GM10248 (cell line): ENCODE data around the gene SIX1.

Experiments
- CTCF ChIA-PET: fragments of 300-600 bp; sonication (Branson Sonifier 250); formaldehyde crosslinking; extraction: SDS; loops from one replicate; lab custom pipeline; 2021; ENCODE audit warnings: antibody characterized with exemption; lab: Yijun Ruan, JAX
- POLR2A ChIA-PET: fragments of 350-650 bp; sonication (Branson Sonifier 250); formaldehyde crosslinking; extraction: SDS; loops from one replicate; lab custom pipeline; 2020; ENCODE audit warnings: antibody characterized with exemption; lab: Yijun Ruan, JAX
- DNase-seq: peaks from one replicate; pipeline ENCODE4 v3.0.0; 2012; ENCODE audit errors: extremely low spot score
- TF ChIP-seq, protein P1 (sequence below): IDR thresholded peaks from 2 replicates; pipeline ENCODE4 v1.5.1; 2012; ENCODE audit warnings: mild to moderate bottlenecking, low read depth; ENCODE audit errors: extremely low read depth, missing control alignments, control extremely low read depth

Gene SIX1

GRCh38 chr14:60647081-60647836, 2.0 kb downstream of the SIX1 start:
- ChIA-PET CTCF (interaction anchor here (1.2 kb wide), 1 partner anchor 14 kb away, joined by 4 read pairs; no protein-coding TSS in a partner anchor), POLR2A (no interaction called here)
- DNase-seq = no peak
- TF ChIP-seq, protein P1, sequence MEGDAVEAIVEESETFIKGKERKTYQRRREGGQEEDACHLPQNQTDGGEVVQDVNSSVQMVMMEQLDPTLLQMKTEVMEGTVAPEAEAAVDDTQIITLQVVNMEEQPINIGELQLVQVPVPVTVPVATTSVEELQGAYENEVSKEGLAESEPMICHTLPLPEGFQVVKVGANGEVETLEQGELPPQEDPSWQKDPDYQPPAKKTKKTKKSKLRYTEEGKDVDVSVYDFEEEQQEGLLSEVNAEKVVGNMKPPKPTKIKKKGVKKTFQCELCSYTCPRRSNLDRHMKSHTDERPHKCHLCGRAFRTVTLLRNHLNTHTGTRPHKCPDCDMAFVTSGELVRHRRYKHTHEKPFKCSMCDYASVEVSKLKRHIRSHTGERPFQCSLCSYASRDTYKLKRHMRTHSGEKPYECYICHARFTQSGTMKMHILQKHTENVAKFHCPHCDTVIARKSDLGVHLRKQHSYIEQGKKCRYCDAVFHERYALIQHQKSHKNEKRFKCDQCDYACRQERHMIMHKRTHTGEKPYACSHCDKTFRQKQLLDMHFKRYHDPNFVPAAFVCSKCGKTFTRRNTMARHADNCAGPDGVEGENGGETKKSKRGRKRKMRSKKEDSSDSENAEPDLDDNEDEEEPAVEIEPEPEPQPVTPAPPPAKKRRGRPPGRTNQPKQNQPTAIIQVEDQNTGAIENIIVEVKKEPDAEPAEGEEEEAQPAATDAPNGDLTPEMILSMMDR = no peak

DNA sequence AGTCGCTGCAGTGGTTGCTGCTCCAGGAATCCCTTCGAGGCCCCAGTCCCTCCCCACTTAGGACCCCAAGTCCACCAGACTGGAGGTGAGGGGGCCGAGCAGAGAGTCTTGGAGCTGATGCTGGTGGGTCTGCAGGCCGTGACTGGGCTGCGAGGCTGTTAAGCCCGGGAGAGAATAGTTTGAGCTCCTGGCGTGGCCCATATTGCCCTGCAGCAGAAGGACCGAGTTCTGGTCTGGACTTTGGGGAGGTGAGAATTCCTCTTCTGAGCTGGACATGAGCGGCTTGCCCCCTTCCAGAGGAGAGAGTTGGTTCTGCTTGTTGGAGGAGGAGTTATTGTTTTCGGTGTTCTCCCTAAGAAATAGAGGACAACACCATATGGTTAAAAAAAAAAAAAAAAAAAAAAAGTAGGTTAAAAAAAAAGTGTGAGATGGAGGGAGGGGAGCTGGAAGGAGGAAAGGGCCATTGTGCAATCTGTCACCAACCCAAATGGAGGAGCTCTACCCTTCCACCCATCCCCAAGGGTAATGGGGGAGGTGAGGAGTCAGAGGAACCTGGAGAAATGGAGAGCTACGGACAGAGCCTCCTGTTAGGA, 3.0 kb downstream of the SIX1 start:
- TF ChIP-seq, protein P1 = no peak
- no peak for DNase-seq
- POLR2A ChIA-PET = no interaction called here
- CTCF ChIA-PET = interaction anchor here (1.2 kb wide), 1 partner anchor 15 kb away, joined by 4 read pairs; no protein-coding TSS in a partner anchor

DNA sequence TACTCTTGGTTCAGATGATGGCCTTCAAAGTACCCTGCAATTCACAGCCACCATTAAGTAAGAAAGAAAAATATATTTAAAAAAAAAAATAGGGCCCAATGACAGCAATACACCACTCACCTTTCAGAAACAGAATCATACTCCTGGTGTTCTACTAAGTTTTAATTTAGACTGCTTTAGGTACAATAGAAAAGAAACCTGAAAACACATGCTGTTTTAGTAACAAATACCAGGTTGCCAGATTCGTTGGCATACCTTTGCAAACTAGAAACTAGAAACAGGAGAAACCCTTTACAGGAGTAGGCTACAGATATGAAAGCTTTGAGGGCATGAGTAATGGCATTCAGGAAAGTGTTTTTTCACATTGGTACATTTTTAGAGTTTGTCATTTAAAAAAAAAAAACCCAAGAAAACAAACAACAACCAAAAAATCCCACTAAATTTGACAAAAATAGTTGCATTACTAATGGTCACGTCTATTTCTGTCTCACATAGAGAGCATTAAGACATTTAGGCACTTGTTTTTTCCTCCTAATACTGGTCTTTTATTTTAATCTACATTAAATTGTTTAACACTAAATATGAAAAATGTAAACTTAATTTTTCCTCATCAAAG, 4.0 kb downstream of the SIX1 start:
- no peak for DNase-seq
- ChIA-PET CTCF (interaction anchor here (0.9 kb wide), 1 partner anchor 11 kb away, joined by 4 read pairs; no protein-coding TSS in a partner anchor), POLR2A (no interaction called here)
- TF ChIP-seq, protein P1 = no peak

- CTCF ChIA-PET = interaction anchor here (0.9 kb wide), 1 partner anchor 12 kb away, joined by 4 read pairs; no protein-coding TSS in a partner anchor
Observed at GRCh38 chr14:60644666-60645065, 4.6 kb downstream of the SIX1 start.

DNA sequence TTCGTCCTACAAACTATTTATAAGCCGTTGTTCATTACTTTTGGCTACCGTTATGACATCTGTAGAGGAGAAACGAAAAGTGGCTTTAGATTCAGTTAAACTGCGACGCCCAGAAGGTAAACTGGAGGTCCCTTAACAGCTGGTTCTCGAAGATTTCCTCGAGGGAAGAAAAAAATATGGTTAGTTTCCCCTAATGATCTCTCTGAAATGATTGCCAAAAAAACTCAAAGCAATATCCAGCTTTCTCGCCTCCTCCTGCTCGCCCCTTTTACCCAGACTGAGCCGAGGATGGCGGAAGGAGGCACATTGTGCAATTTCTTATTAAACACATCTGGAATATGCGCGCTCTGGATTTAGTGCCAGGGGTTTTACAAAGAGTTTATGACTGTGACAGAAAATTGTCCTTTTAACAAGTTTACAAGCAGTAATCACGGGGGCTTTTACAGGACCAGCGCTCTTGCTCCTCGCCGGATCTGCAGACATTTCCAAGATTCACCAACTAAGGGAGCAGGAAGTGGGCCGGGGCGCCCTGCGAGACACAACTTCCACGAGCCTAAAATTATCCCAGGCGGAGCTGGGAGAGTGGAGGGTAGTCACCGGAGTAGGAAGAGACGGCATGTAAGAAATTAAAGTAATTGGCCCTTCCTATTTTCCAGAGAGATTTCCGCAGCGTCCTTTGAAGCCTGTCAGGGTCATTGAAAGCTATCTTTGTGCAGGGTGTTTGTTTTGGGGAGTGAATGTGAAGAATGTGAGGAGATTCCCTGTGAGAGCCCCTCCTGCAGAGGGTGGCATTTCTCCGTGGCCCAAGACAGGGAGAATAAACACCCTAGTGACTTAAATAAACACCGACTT, 5.6 kb downstream of the SIX1 start:
- POLR2A ChIA-PET = no interaction called here
- DNase-seq = no peak
- CTCF ChIA-PET = interaction anchor here (1.5 to 2.3 kb wide), 2 partner anchors 13 to 19 kb away, joined by 5 to 8 read pairs; no protein-coding TSS in a partner anchor
- TF ChIP-seq, protein P1 = no peak

More at GRCh38 chr14:60644666-60645065, 4.6 kb downstream of the SIX1 start:
- TF ChIP-seq, protein P1 = no peak
- POLR2A ChIA-PET = no interaction called here
- no peak for DNase-seq
